Measurements from ENCODE around the gene STH. TPM values are rescaled to one million over a fixed set of nuclear protein-coding genes. Genes with fewer than 3 reads are reported as not detected.

Gene STH
- total and polyA plus RNA-seq, 2 donors (not counting 1 experiment from before 2014, with no cell fraction given): not detected

DNA sequence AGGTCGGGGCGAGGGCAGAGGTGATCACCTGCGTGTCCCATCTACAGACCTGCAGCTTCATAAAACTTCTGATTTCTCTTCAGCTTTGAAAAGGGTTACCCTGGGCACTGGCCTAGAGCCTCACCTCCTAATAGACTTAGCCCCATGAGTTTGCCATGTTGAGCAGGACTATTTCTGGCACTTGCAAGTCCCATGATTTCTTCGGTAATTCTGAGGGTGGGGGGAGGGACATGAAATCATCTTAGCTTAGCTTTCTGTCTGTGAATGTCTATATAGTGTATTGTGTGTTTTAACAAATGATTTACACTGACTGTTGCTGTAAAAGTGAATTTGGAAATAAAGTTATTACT is 28.9 kb downstream of the STH start:
- Histone ChIP-seq H3K27me3 (ENCODE audit: control insufficient read depth, insufficient read depth, low read length) (no peaks in the 10 kb centered on the region), H3K4me3 (replicated peaks in 1 of 4; ENCODE audit: control extremely low read depth in 1 of 4, insufficient read depth in 1 of 4, low read depth in 3 of 4, low read length in 4 of 4) (no peak overlapping the region), H3K9ac (ENCODE audit: insufficient read depth, low read length) (no peak overlapping the region), H3K9me3 (ENCODE audit: control insufficient read depth, insufficient read depth, low read depth, low read length) (no peaks in the 10 kb centered on the region), H3K27ac (ENCODE audit: insufficient read depth, low read length) (no peak overlapping the region), H3K36me3 (ENCODE audit: control insufficient read depth, insufficient read depth, low read length) (peaks cover 12% of the 10 kb centered on the region), H3K4me1 (ENCODE audit: control insufficient read depth, extremely low read depth, insufficient read depth, low read length) (no peaks in the 10 kb centered on the region), H2AFZ (ENCODE audit: low read length) (no peak overlapping the region), H3K4me2 (ENCODE audit: extremely low read depth, insufficient read depth, low read length) (no peak overlapping the region), H3K79me2 (ENCODE audit: control insufficient read depth, insufficient read depth, low read length) (no peaks in the 10 kb centered on the region), H4K20me1 (ENCODE audit: control insufficient read depth, extremely low read depth, insufficient read depth, low read length) (peaks cover 1% of the 10 kb centered on the region)
- no peak for DNase-seq (ENCODE audit: low read depth in 2 of 2)
- TF ChIP-seq, protein P1, sequence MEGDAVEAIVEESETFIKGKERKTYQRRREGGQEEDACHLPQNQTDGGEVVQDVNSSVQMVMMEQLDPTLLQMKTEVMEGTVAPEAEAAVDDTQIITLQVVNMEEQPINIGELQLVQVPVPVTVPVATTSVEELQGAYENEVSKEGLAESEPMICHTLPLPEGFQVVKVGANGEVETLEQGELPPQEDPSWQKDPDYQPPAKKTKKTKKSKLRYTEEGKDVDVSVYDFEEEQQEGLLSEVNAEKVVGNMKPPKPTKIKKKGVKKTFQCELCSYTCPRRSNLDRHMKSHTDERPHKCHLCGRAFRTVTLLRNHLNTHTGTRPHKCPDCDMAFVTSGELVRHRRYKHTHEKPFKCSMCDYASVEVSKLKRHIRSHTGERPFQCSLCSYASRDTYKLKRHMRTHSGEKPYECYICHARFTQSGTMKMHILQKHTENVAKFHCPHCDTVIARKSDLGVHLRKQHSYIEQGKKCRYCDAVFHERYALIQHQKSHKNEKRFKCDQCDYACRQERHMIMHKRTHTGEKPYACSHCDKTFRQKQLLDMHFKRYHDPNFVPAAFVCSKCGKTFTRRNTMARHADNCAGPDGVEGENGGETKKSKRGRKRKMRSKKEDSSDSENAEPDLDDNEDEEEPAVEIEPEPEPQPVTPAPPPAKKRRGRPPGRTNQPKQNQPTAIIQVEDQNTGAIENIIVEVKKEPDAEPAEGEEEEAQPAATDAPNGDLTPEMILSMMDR (conservative IDR thresholded peaks at IDR 0.05 in 1 of 2, IDR thresholded peaks at IDR 0.05 in 1 of 2; ENCODE audit: low read depth in 1 of 2, low read length in 2 of 2): no peak
- no peak for TF ChIP-seq EZH2 (IDR thresholded peaks at IDR 0.05; ENCODE audit: low read length, missing control alignments)

- Histone ChIP-seq H3K4me1 (ENCODE audit: control insufficient read depth, extremely low read depth, insufficient read depth, low read length) (no peaks in the 10 kb centered on the region), H3K27me3 (ENCODE audit: control insufficient read depth, insufficient read depth, low read length) (no peaks in the 10 kb centered on the region), H3K4me2 (ENCODE audit: extremely low read depth, insufficient read depth, low read length) (no peak overlapping the region), H3K27ac (ENCODE audit: insufficient read depth, low read length) (no peak overlapping the region), H2AFZ (ENCODE audit: low read length) (no peak overlapping the region), H3K79me2 (ENCODE audit: control insufficient read depth, insufficient read depth, low read length) (no peaks in the 10 kb centered on the region), H3K9ac (ENCODE audit: insufficient read depth, low read length) (no peak overlapping the region), H3K9me3 (ENCODE audit: control insufficient read depth, insufficient read depth, low read depth, low read length) (no peaks in the 10 kb centered on the region), H3K36me3 (ENCODE audit: control insufficient read depth, insufficient read depth, low read length) (peaks cover 15% of the 10 kb centered on the region), H4K20me1 (ENCODE audit: control insufficient read depth, extremely low read depth, insufficient read depth, low read length) (peaks cover 1% of the 10 kb centered on the region), H3K4me3 (replicated peaks in 1 of 4; ENCODE audit: control extremely low read depth in 1 of 4, insufficient read depth in 1 of 4, low read depth in 3 of 4, low read length in 4 of 4) (no peak overlapping the region)
- DNase-seq (ENCODE audit: low read depth in 2 of 2): no peak
- TF ChIP-seq EZH2 (IDR thresholded peaks at IDR 0.05; ENCODE audit: low read length, missing control alignments): no peak
- TF ChIP-seq, protein P1 (conservative IDR thresholded peaks at IDR 0.05 in 1 of 2, IDR thresholded peaks at IDR 0.05 in 1 of 2; ENCODE audit: low read depth in 1 of 2, low read length in 2 of 2): no peak
Observed at GRCh38 chr17:46028374-46028773, 29.3 kb downstream of the STH start.

GRCh38 chr17:46028981-46029565 is 30.0 kb downstream of the STH start:
- Histone ChIP-seq H3K79me2 (ENCODE audit: control insufficient read depth, insufficient read depth, low read length) (no peaks in the 10 kb centered on the region), H4K20me1 (ENCODE audit: control insufficient read depth, extremely low read depth, insufficient read depth, low read length) (peaks cover 1% of the 10 kb centered on the region), H3K27ac (ENCODE audit: insufficient read depth, low read length) (no peak overlapping the region), H3K4me3 (replicated peaks in 1 of 4; ENCODE audit: control extremely low read depth in 1 of 4, insufficient read depth in 1 of 4, low read depth in 3 of 4, low read length in 4 of 4) (no peak overlapping the region), H2AFZ (ENCODE audit: low read length) (no peak overlapping the region), H3K9me3 (ENCODE audit: control insufficient read depth, insufficient read depth, low read depth, low read length) (no peaks in the 10 kb centered on the region), H3K4me1 (ENCODE audit: control insufficient read depth, extremely low read depth, insufficient read depth, low read length) (no peaks in the 10 kb centered on the region), H3K36me3 (ENCODE audit: control insufficient read depth, insufficient read depth, low read length) (peaks cover 16% of the 10 kb centered on the region), H3K4me2 (ENCODE audit: extremely low read depth, insufficient read depth, low read length) (no peak overlapping the region), H3K9ac (ENCODE audit: insufficient read depth, low read length) (no peak overlapping the region), H3K27me3 (ENCODE audit: control insufficient read depth, insufficient read depth, low read length) (no peaks in the 10 kb centered on the region)
- DNase-seq (ENCODE audit: low read depth in 2 of 2): no peak
- TF ChIP-seq EZH2 (IDR thresholded peaks at IDR 0.05; ENCODE audit: low read length, missing control alignments): no peak
- TF ChIP-seq, protein P1 (conservative IDR thresholded peaks at IDR 0.05 in 1 of 2, IDR thresholded peaks at IDR 0.05 in 1 of 2; ENCODE audit: low read depth in 1 of 2, low read length in 2 of 2): no peak
